Neural progenitor cell (in vitro differentiated cells): ENCODE results near the gene GPR61.

Source experiments
- EZH2 ChIP-seq: fragments of 200-600 bp; sonication (generic); IDR thresholded peaks from 2 replicates; pipeline ENCODE4 v1.6.1; 2017; ENCODE audit warnings: antibody characterized with exemption, mild to moderate bottlenecking, moderate library complexity
- TF ChIP-seq, protein P1 (sequence below): fragments of 200-600 bp; sonication (generic); IDR thresholded peaks from 2 replicates; pipeline ENCODE4 v1.5.1; 2017; ENCODE audit warnings: antibody characterized with exemption, mild to moderate bottlenecking

DNA sequence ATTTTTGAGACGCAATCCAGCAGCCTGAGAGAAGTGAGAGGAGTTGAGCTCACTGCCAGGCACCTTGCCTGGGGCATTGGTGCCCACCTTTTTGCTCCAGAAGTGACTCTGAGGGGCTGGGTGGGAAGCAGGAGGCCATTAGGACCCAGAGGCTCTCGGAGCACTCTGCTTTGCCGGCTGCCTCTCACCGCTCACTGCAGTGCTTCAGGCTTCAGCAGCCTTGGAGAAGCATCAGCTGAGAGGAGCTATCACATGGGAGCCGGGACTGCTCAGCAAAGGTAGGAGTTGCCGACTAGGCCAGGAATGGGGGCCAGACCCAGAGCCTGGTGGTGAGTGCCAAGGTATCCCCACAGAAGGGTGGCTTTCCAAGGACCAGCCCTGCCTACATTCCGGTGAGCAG is at the start of gene GPR61:
- TF ChIP-seq, protein P1, sequence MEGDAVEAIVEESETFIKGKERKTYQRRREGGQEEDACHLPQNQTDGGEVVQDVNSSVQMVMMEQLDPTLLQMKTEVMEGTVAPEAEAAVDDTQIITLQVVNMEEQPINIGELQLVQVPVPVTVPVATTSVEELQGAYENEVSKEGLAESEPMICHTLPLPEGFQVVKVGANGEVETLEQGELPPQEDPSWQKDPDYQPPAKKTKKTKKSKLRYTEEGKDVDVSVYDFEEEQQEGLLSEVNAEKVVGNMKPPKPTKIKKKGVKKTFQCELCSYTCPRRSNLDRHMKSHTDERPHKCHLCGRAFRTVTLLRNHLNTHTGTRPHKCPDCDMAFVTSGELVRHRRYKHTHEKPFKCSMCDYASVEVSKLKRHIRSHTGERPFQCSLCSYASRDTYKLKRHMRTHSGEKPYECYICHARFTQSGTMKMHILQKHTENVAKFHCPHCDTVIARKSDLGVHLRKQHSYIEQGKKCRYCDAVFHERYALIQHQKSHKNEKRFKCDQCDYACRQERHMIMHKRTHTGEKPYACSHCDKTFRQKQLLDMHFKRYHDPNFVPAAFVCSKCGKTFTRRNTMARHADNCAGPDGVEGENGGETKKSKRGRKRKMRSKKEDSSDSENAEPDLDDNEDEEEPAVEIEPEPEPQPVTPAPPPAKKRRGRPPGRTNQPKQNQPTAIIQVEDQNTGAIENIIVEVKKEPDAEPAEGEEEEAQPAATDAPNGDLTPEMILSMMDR: no peak
- TF ChIP-seq EZH2: no peak
